T-helper 1 cell treated with Interleukin-12 subunit alpha and Interleukin-12 subunit beta and Interleukin-4 antibody, amounts not matched to agents 30 ng/mL and 1 ng/mL, for 36 hours (primary cell): ENCODE data around the gene RPS27. TPM values are rescaled to one million over a fixed set of nuclear protein-coding genes. Genes with fewer than 3 reads are reported as not detected.

Experiments used
- total RNA-seq: library from RNA; stranded (reverse); gene quantifications from 2 replicates; pipeline ENCODE4 v1.2.3, GENCODE V29; 2022

RPS27 gene
- total RNA-seq, 1 donor from 2014 or later: 1,743 TPM

Other genes starting within 250 kb of the RPS27 start
- 21.0 and 22.5 TPM in 2 replicates for gene SLC27A3, start 215.4 kb upstream of the RPS27 start, total RNA-seq
- gene GATAD2B, start 67.8 kb upstream of the RPS27 start, total RNA-seq: 70.1 and 74.1 TPM in 2 replicates
- 170 and 173 TPM in 2 replicates for gene DENND4B, start 44.0 kb upstream of the RPS27 start, total RNA-seq
- 103 and 107 TPM in 2 replicates for gene CRTC2, start 32.1 kb upstream of the RPS27 start, total RNA-seq
- gene SLC39A1, start 27.2 kb upstream of the RPS27 start, total RNA-seq: 64.2 and 65.1 TPM in 2 replicates
- gene CREB3L4, start 22.9 kb upstream of the RPS27 start, total RNA-seq: 6.1 and 6.2 TPM in 2 replicates
- gene JTB, start 13.1 kb upstream of the RPS27 start, total RNA-seq: 145 and 146 TPM in 2 replicates
- gene RAB13, start 4.4 kb upstream of the RPS27 start, total RNA-seq: 1.3 and 1.7 TPM in 2 replicates
- 0.12 and 0.15 TPM in 2 replicates for gene NUP210L, start 164.3 kb downstream of the RPS27 start, total RNA-seq
- gene TPM3, start 201.3 kb downstream of the RPS27 start, total RNA-seq: 706 and 720 TPM in 2 replicates
- not detected in 2 replicates for gene CFAP141, start 215.6 kb downstream of the RPS27 start, total RNA-seq
- 223 and 230 TPM in 2 replicates for gene UBAP2L, start 230.2 kb downstream of the RPS27 start, total RNA-seq